Suprapubic skin (tissue), 4 donors: Measurements from ENCODE around the gene CFAP58.

Experiments
- EP300 ChIP-seq: sonication (generic); formaldehyde crosslinking; IDR thresholded peaks from one replicate; pipeline ENCODE4 v1.6.1; 2017; ENCODE audit warnings: antibody characterized with exemption
- POLR2AphosphoS5 ChIP-seq, 3 donors: sonication (generic); formaldehyde crosslinking; IDR thresholded peaks; one replicate each; pipeline ENCODE4 v1.6.1; 2017; ENCODE audit warnings: antibody characterized with exemption in 3 of 3
- TF ChIP-seq, protein P1 (sequence below), 2 donors: fragments of 200-600 bp in 1 of 2; fragments of 450-650 bp in 1 of 2; sonication (generic) in 1 of 2; IDR thresholded peaks; one replicate each; pipeline ENCODE4 v1.5.1; 2016 to 2019; ENCODE audit warnings: antibody characterized with exemption in 2 of 2, mild to moderate bottlenecking in 1 of 2, moderate library complexity in 1 of 2

GRCh38 chr10:104321725-104322415 is 31.8 kb upstream of the CFAP58 start:
- TF ChIP-seq, protein P1, sequence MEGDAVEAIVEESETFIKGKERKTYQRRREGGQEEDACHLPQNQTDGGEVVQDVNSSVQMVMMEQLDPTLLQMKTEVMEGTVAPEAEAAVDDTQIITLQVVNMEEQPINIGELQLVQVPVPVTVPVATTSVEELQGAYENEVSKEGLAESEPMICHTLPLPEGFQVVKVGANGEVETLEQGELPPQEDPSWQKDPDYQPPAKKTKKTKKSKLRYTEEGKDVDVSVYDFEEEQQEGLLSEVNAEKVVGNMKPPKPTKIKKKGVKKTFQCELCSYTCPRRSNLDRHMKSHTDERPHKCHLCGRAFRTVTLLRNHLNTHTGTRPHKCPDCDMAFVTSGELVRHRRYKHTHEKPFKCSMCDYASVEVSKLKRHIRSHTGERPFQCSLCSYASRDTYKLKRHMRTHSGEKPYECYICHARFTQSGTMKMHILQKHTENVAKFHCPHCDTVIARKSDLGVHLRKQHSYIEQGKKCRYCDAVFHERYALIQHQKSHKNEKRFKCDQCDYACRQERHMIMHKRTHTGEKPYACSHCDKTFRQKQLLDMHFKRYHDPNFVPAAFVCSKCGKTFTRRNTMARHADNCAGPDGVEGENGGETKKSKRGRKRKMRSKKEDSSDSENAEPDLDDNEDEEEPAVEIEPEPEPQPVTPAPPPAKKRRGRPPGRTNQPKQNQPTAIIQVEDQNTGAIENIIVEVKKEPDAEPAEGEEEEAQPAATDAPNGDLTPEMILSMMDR (IDR thresholded peaks at IDR 0.05), result no peak
- TF ChIP-seq POLR2AphosphoS5 (IDR thresholded peaks at IDR 0.05), result no peak
- TF ChIP-seq EP300, result no peak
